Endothelial cell (in vitro differentiated cells): ENCODE data around the gene STUB1. TPM values are rescaled to one million over a fixed set of nuclear protein-coding genes. Genes with fewer than 3 reads are reported as not detected.

Source experiments
- DNase-seq: peaks from one replicate; pipeline ENCODE4 v3.0.0; 2021; ENCODE audit warnings: low spot score
- H3K27ac Mint-ChIP-seq: one replicate; pipeline ENCODE4 v1.8.0; 2021; ENCODE audit warnings: mixed read lengths, inconsistent platforms; ENCODE audit not compliant: unreplicated experiment
- H3K27me3 Mint-ChIP-seq: one replicate; pipeline ENCODE4 v1.8.0; 2021; ENCODE audit warnings: mild to moderate bottlenecking, moderate library complexity, mixed read lengths, inconsistent platforms; ENCODE audit not compliant: unreplicated experiment
- H3K36me3 Mint-ChIP-seq: one replicate; pipeline ENCODE4 v1.8.0; 2021; ENCODE audit warnings: mild to moderate bottlenecking, low read depth, mixed read lengths, inconsistent platforms; ENCODE audit not compliant: unreplicated experiment
- H3K4me1 Mint-ChIP-seq: one replicate; pipeline ENCODE4 v1.8.0; 2021; ENCODE audit warnings: mild to moderate bottlenecking, mixed read lengths, inconsistent platforms; ENCODE audit not compliant: unreplicated experiment
- H3K4me3 Mint-ChIP-seq: one replicate; pipeline ENCODE4 v1.8.0; 2021; ENCODE audit warnings: mild to moderate bottlenecking, mixed read lengths, inconsistent platforms; ENCODE audit not compliant: unreplicated experiment
- H3K9me3 Mint-ChIP-seq: one replicate; pipeline ENCODE4 v1.8.0; 2021; ENCODE audit warnings: mixed read lengths, inconsistent platforms; ENCODE audit not compliant: unreplicated experiment
- total RNA-seq: library from RNA; stranded (reverse); fragmentation: NEBNext Ultra II Directional; extraction: Animal tissue kit (Norgen Biotek cat#: 25700); gene quantifications from one replicate; pipeline ENCODE4 v1.2.1, GENCODE V29; 2021; ENCODE audit not compliant: unreplicated experiment
- TF ChIP-seq, protein P1 (sequence below): fragments of 200-600 bp; sonication (generic); IDR thresholded peaks from one replicate; pipeline ENCODE4 v1.5.0; 2021; ENCODE audit warnings: antibody characterized with exemption; ENCODE audit not compliant: unreplicated experiment

The STUB1 gene
- total RNA-seq, 1 donor from 2014 or later = 93.7 TPM

DNA sequence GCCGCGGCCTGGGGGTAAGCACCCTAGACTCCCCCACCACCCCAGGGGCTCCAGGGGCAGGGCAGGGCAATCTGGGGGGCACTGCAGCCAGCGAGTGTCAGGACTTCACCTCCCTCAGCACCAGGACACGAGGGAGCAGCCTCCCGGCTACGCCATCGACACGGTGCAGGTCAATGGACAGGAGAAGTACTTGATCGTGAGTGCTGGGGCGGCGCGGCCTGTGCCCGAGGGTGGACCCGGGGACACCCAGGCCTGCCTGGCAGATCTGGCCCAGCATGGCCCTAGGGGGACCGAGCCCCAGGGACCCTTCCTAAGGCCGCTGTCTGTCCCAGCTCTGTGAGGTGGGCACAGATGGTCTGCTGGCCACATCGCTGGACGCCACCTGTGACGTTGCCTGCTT is 7.8 kb upstream of the STUB1 start:
- H3K27me3 Mint-ChIP-seq = peaks cover 12% of the 10 kb centered on the region
- DNase-seq = no peak
- TF ChIP-seq, protein P1, sequence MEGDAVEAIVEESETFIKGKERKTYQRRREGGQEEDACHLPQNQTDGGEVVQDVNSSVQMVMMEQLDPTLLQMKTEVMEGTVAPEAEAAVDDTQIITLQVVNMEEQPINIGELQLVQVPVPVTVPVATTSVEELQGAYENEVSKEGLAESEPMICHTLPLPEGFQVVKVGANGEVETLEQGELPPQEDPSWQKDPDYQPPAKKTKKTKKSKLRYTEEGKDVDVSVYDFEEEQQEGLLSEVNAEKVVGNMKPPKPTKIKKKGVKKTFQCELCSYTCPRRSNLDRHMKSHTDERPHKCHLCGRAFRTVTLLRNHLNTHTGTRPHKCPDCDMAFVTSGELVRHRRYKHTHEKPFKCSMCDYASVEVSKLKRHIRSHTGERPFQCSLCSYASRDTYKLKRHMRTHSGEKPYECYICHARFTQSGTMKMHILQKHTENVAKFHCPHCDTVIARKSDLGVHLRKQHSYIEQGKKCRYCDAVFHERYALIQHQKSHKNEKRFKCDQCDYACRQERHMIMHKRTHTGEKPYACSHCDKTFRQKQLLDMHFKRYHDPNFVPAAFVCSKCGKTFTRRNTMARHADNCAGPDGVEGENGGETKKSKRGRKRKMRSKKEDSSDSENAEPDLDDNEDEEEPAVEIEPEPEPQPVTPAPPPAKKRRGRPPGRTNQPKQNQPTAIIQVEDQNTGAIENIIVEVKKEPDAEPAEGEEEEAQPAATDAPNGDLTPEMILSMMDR = no peak
- no peak overlapping the region for H3K4me3 Mint-ChIP-seq
- no peaks in the 10 kb centered on the region for H3K9me3 Mint-ChIP-seq
- no peaks in the 10 kb centered on the region for H3K36me3 Mint-ChIP-seq
- H3K4me1 Mint-ChIP-seq = no peaks in the 10 kb centered on the region
- no peak overlapping the region for H3K27ac Mint-ChIP-seq

DNA sequence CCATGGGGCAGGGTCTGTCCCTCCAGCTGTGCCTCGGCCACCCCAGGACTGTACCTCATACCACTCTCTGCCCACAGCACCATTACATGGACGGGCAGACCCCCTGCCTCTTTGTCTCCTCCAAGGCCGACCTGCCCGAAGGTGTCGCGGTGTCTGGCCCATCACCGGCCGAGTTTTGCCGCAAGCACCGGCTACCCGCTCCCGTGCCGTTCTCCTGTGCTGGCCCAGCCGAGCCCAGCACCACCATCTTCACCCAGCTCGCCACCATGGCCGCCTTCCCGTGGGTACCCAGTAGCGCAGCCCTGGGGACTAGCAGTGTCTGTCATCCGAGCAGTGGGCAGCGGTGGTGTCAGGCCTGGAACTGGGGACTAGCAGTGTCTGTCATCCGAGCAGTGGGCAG is 7.4 kb upstream of the STUB1 start:
- H3K36me3 Mint-ChIP-seq = no peaks in the 10 kb centered on the region
- H3K27ac Mint-ChIP-seq = no peak overlapping the region
- DNase-seq = no peak
- H3K9me3 Mint-ChIP-seq = no peaks in the 10 kb centered on the region
- H3K4me1 Mint-ChIP-seq = no peaks in the 10 kb centered on the region
- peaks cover 12% of the 10 kb centered on the region for H3K27me3 Mint-ChIP-seq
- H3K4me3 Mint-ChIP-seq = no peak overlapping the region
- TF ChIP-seq, protein P1 = no peak

DNA sequence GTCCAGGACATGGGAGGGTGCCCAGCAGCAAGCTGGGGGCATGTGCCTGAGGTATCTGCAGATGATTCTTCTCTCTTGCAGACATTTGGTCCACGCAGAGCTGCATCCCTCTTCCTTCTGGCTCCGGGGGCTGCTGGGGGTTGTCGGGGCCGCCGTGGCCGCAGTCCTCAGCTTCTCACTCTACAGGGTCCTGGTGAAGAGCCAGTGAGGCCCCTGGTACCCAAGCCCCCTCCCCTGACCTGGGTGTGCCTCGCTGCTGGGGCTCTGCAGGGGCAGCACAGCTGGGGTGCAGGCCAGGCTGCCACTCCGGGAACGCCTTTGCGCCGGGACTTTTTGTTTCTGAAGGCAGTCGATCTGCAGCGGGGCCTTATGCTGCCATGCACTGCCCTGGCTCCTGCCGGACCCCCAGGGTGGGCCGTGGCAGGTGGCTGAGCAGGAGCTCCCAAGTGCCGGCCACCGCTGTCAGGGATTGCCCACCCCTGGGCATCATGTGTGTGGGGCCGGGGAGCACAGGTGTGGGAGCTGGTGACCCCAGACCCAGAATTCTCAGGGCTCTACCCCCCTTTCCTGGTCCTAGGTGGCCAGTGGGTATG is 6.7 kb upstream of the STUB1 start:
- no peaks in the 10 kb centered on the region for H3K9me3 Mint-ChIP-seq
- H3K4me3 Mint-ChIP-seq = no peak overlapping the region
- H3K27ac Mint-ChIP-seq = no peak overlapping the region
- TF ChIP-seq, protein P1 = no peak
- H3K4me1 Mint-ChIP-seq = no peaks in the 10 kb centered on the region
- peaks cover 12% of the 10 kb centered on the region for H3K27me3 Mint-ChIP-seq
- no peak for DNase-seq
- no peaks in the 10 kb centered on the region for H3K36me3 Mint-ChIP-seq

DNA sequence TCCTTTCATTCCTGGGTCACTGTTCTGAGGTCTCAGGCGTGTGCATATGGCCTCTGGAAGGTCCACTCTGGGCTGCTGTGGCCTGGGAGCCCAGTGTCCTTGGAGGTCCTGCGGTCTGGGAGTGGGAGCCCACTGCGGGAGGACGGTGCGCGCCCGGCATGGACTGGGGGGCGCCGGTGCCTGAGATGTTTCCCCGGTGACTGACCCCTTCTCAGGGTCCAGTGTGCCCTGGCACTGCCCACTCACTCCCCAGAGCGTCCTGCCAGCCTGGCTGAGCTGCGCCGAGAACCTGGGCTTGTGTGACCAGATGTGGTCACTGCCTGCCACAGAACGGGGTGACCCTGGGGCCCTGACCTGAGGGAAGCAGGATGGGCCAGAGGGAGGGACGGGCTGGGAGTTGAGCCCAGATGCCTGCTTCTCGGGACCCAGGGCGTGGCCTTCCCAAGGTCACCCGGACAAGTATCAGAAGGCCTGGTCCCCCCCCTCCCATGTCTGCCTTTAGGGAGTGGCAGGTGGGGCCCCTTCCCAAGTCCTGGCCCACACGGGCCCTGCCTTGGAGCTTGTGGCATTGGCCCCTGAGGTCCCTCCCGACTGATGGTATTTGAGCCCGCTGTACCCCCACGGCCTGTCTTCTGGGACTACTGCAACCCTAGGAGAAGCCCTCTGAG is 5.9 kb upstream of the STUB1 start:
- H3K4me3 Mint-ChIP-seq = no peak overlapping the region
- no peaks in the 10 kb centered on the region for H3K4me1 Mint-ChIP-seq
- H3K9me3 Mint-ChIP-seq = no peaks in the 10 kb centered on the region
- peaks cover 15% of the 10 kb centered on the region for H3K27me3 Mint-ChIP-seq
- H3K27ac Mint-ChIP-seq = no peak overlapping the region
- H3K36me3 Mint-ChIP-seq = no peaks in the 10 kb centered on the region
- DNase-seq = no peak
- TF ChIP-seq, protein P1 = no peak
